H9 (cell line): ENCODE data around the gene ADRM1. TPM values are rescaled to one million over a fixed set of nuclear protein-coding genes. Genes with fewer than 3 reads are reported as not detected.

Experiments
- DNase-seq: peaks from one replicate; pipeline ENCODE4 v3.0.0-alpha.2; 2017
- H2AFZ ChIP-seq: one replicate; pipeline ENCODE4 v1.6.1; 2013; ENCODE audit warnings: mild to moderate bottlenecking, low read length, control low read depth, moderate library complexity
- H2AK5ac ChIP-seq: 2 replicates; pipeline ENCODE4 v1.6.1; 2013; ENCODE audit warnings: low read length, control low read depth, mixed read lengths; ENCODE audit not compliant: insufficient read length
- H2BK120ac ChIP-seq: one replicate; pipeline ENCODE4 v1.6.1; 2013; ENCODE audit warnings: low read depth, mild to moderate bottlenecking, low read length, control low read depth, inconsistent platforms; ENCODE audit not compliant: poor library complexity, severe bottlenecking
- H2BK12ac ChIP-seq: 2 replicates; pipeline ENCODE4 v1.6.1; 2013; ENCODE audit warnings: low read length, control low read depth, mixed read lengths, low read depth; ENCODE audit not compliant: insufficient read length
- H2BK15ac ChIP-seq: 2 replicates; pipeline ENCODE4 v1.6.1; 2013; ENCODE audit warnings: low read depth, low read length, control low read depth
- H2BK20ac ChIP-seq: one replicate; pipeline ENCODE4 v1.6.1; 2013; ENCODE audit warnings: low read depth, mild to moderate bottlenecking, low read length, control low read depth, inconsistent platforms; ENCODE audit not compliant: poor library complexity, severe bottlenecking
- H2BK5ac ChIP-seq: 2 replicates; pipeline ENCODE4 v1.6.1; 2013; ENCODE audit warnings: low read length, control low read depth, mixed read lengths; ENCODE audit not compliant: insufficient read length
- H3K14ac ChIP-seq: 2 replicates; pipeline ENCODE4 v1.6.1; 2013; ENCODE audit warnings: low read length, control low read depth; ENCODE audit not compliant: insufficient read depth
- H3K18ac ChIP-seq: 2 replicates; pipeline ENCODE4 v1.6.1; 2013; ENCODE audit warnings: low read depth, mild to moderate bottlenecking, mixed read lengths, low read length, control low read depth; ENCODE audit not compliant: insufficient read length
- H3K23ac ChIP-seq: 2 replicates; pipeline ENCODE4 v1.6.1; 2013; ENCODE audit warnings: low read length, control low read depth, mixed read lengths, low read depth; ENCODE audit not compliant: insufficient read length
- H3K23me2 ChIP-seq: 2 replicates; pipeline ENCODE4 v1.6.1; 2013; ENCODE audit warnings: low read depth, mild to moderate bottlenecking, mixed read lengths, low read length, control low read depth; ENCODE audit not compliant: insufficient read length, poor library complexity, severe bottlenecking
- H3K27ac ChIP-seq: 2 replicates; pipeline ENCODE4 v1.5.1; 2013; ENCODE audit warnings: low read length, control low read depth, mixed read lengths, low read depth; ENCODE audit not compliant: insufficient read length
- H3K27me3 ChIP-seq: 2 replicates; pipeline ENCODE4 v1.6.1; 2013; ENCODE audit warnings: low read length, control low read depth, inconsistent platforms; ENCODE audit not compliant: insufficient read depth
- H3K4ac ChIP-seq: 2 replicates; pipeline ENCODE4 v1.6.1; 2013; ENCODE audit warnings: low read depth, mild to moderate bottlenecking, control low read depth, inconsistent platforms, low read length, moderate library complexity
- H3K4me1 ChIP-seq: 2 replicates; pipeline ENCODE4 v1.6.1; 2013; ENCODE audit warnings: low read length, control low read depth, inconsistent platforms; ENCODE audit not compliant: insufficient read depth
- H3K4me2 ChIP-seq: 2 replicates; pipeline ENCODE4 v1.6.1; 2013; ENCODE audit warnings: low read length, control low read depth, mixed read lengths; ENCODE audit not compliant: insufficient read length, insufficient read depth
- H3K56ac ChIP-seq: 2 replicates; pipeline ENCODE4 v1.6.1; 2013; ENCODE audit warnings: low read depth, mild to moderate bottlenecking, mixed read lengths, low read length, control low read depth; ENCODE audit not compliant: insufficient read length
- H3K79me1 ChIP-seq: 2 replicates; pipeline ENCODE4 v1.6.1; 2013; ENCODE audit warnings: low read depth, mild to moderate bottlenecking, moderate library complexity, low read length, control low read depth, inconsistent platforms; ENCODE audit not compliant: insufficient read depth, poor library complexity, severe bottlenecking
- H3K79me2 ChIP-seq: 2 replicates; pipeline ENCODE4 v1.6.1; 2013; ENCODE audit warnings: low read length, control low read depth, inconsistent platforms; ENCODE audit not compliant: insufficient read depth
- H3K9ac ChIP-seq: 2 replicates; pipeline ENCODE4 v1.6.1; 2013; ENCODE audit warnings: low read length, control low read depth, mixed read lengths; ENCODE audit not compliant: insufficient read length; ENCODE audit errors: extremely low read depth
- H3K9me3 ChIP-seq: one replicate; pipeline ENCODE4 v1.6.1; 2013; ENCODE audit warnings: low read depth, low read length, inconsistent platforms; ENCODE audit not compliant: control insufficient read depth
- H3T11ph ChIP-seq: one replicate; pipeline ENCODE4 v1.6.1; 2013; ENCODE audit warnings: mild to moderate bottlenecking, low read length, control low read depth, inconsistent platforms
- H4K20me1 ChIP-seq: one replicate; pipeline ENCODE4 v1.6.1; 2013; ENCODE audit not compliant: control insufficient read depth, insufficient read length, insufficient read depth
- H4K5ac ChIP-seq: 2 replicates; pipeline ENCODE4 v1.6.1; 2013; ENCODE audit warnings: low read depth, mild to moderate bottlenecking, mixed read lengths, low read length, control low read depth; ENCODE audit not compliant: insufficient read length
- H4K8ac ChIP-seq: replicated peaks from 2 replicates; pipeline ENCODE4 v1.6.1; 2013; ENCODE audit warnings: low read length, control low read depth, mixed read lengths, low read depth; ENCODE audit not compliant: insufficient read length
- H4K91ac ChIP-seq: 2 replicates; pipeline ENCODE4 v1.6.1; 2013; ENCODE audit warnings: low read depth, mild to moderate bottlenecking, moderate library complexity, mixed read lengths, low read length, control low read depth; ENCODE audit not compliant: insufficient read length
- H3K27ac Mint-ChIP-seq, 3 experiments: 2 replicates in 2 of 3; 3 replicates in 1 of 3; pipeline ENCODE4 v1.8.0; 2020 to 2021; ENCODE audit warnings: mixed read lengths in 3 of 3, mild to moderate bottlenecking in 1 of 3, moderate library complexity in 1 of 3
- H3K27me3 Mint-ChIP-seq: 2 replicates; pipeline ENCODE4 v1.8.0; 2021; ENCODE audit warnings: low read depth, mild to moderate bottlenecking, moderate library complexity, mixed read lengths
- H3K36me3 Mint-ChIP-seq, 3 experiments: 2 replicates in 2 of 3; 3 replicates in 1 of 3; pipeline ENCODE4 v1.8.0; 2020 to 2021; ENCODE audit warnings: low read depth in 3 of 3, mixed read lengths in 3 of 3; ENCODE audit not compliant: insufficient read depth in 1 of 3
- H3K4me1 Mint-ChIP-seq, 2 experiments: 2 replicates each; pipeline ENCODE4 v1.8.0; 2020; ENCODE audit warnings: mixed read lengths in 2 of 2
- H3K4me3 Mint-ChIP-seq, 2 experiments: 2 replicates in 1 of 2; 3 replicates in 1 of 2; pipeline ENCODE4 v1.8.0; 2020 to 2021; ENCODE audit warnings: mild to moderate bottlenecking in 2 of 2, mixed read lengths in 2 of 2, moderate library complexity in 1 of 2
- H3K9me3 Mint-ChIP-seq, 2 experiments: 2 replicates in 1 of 2; 3 replicates in 1 of 2; pipeline ENCODE4 v1.8.0; 2020; ENCODE audit warnings: mild to moderate bottlenecking in 2 of 2, mixed read lengths in 2 of 2, moderate library complexity in 1 of 2
- CTCF ChIP-seq: fragments of 200-600 bp; sonication (generic); conservative IDR thresholded peaks from 3 replicates; pipeline ENCODE4 v1.8.0; 2021; ENCODE audit warnings: antibody characterized with exemption, mild to moderate bottlenecking
- WGBS: extraction: QIAGEN DNeasy Blood & Tissue Kit; methylation state at CpG from one replicate; pipeline ENCODE4 v1.1.7; 2013; ENCODE audit warnings: missing lambda C conversion rate, low lambda C conversion rate, mixed read lengths; ENCODE audit not compliant: insufficient read length; ENCODE audit errors: extremely low coverage; 5-methylcytosine and 5-hydroxymethylcytosine counted together
- total RNA-seq: library from RNA; stranded (reverse); gene quantifications from 2 replicates; pipeline ENCODE4 v1.2.1, GENCODE V29; 2021

The ADRM1 gene
- total RNA-seq, 1 experiment from 2014 or later, result 153 TPM

GRCh38 chr20:62357187-62357667 is 54.4 kb downstream of the ADRM1 start:
- Histone ChIP-seq H2BK15ac (no peak overlapping the region), H3K14ac (no peak overlapping the region), H2AFZ (no peak overlapping the region), H3K23ac (no peak overlapping the region), H3K4me2 (no peak overlapping the region), H2BK12ac (no peak overlapping the region), H3K9me3 (no peaks in the 10 kb centered on the region), H2BK5ac (no peak overlapping the region), H2BK120ac (no peak overlapping the region), H2AK5ac (no peak overlapping the region), H3K18ac (no peak overlapping the region), H3K27ac (no peak overlapping the region), H3K79me2 (peaks cover 4% of the 10 kb centered on the region; the same call in 1 of the 2 replicates), H3K9ac (no peak overlapping the region), H3K27me3 (no peaks in the 10 kb centered on the region), H4K91ac (no peak overlapping the region), H4K20me1 (no peaks in the 10 kb centered on the region), H3K79me1 (peaks cover 5% of the 10 kb centered on the region), H4K5ac (no peak overlapping the region), H3T11ph (no peak overlapping the region), H3K23me2 (peaks cover 3% of the 10 kb centered on the region), H2BK20ac (no peak overlapping the region), H3K4ac (no peak overlapping the region; the same call in 1 of the 2 replicates), H4K8ac (no peak overlapping the region), H3K4me1 (no peaks in the 10 kb centered on the region; the same call in 1 of the 2 replicates), H3K56ac (no peak overlapping the region)
- no peaks in the 10 kb centered on the region for H3K27me3 Mint-ChIP-seq
- no peak for DNase-seq
- peak overlapping the region in 1 of 3 experiments; percentile 62; a peak in 2 of 7 replicates for H3K27ac Mint-ChIP-seq
- TF ChIP-seq CTCF, result no peak
- H3K9me3 Mint-ChIP-seq, result no peaks in the 10 kb centered on the region
- WGBS, result no CpG with 5 or more reads among the region's 25 CpGs
- H3K36me3 Mint-ChIP-seq, result peaks cover 0 to 10% (median 6%) of the 10 kb centered on the region in 3 experiments; a peak in 5 of 7 replicates
- H3K4me1 Mint-ChIP-seq, result peaks cover 20 to 41% of the 10 kb centered on the region in 2 experiments
- H3K4me3 Mint-ChIP-seq, result no peak overlapping the region
